Glomerular endothelial cell (primary cell): ENCODE results near the gene LALBA. TPM values are rescaled to one million over a fixed set of nuclear protein-coding genes. Genes with fewer than 3 reads are reported as not detected.
"Not testable (repeated sequence)": the region's sequence is repeated elsewhere in the genome, so short reads cannot be mapped to it uniquely, and the experiment has no call there.

Source experiments
- DNase-seq: peaks from one replicate; pipeline ENCODE4 v3.0.0-alpha.2; 2011; ENCODE audit warnings: low read depth, low spot score; ENCODE audit errors: extremely low read depth
- total RNA-seq: library from RNA; depleted of rRNA; stranded (reverse); fragments of >200 nt; gene quantifications from 2 replicates; pipeline ENCODE4 v1.2.3, GENCODE V29; 2015

LALBA gene
- total RNA-seq, 1 donor from 2014 or later, result not detected

- no peak for DNase-seq
Measured at GRCh38 chr12:48536602-48537001, 33.2 kb downstream of the LALBA start.

- no peak for DNase-seq
Measured at GRCh38 chr12:48532601-48533000, 37.2 kb downstream of the LALBA start.

- no peak for DNase-seq
Measured at GRCh38 chr12:48527891-48528670, 41.8 kb downstream of the LALBA start.

GRCh38 chr12:48525332-48525731, 44.5 kb downstream of the LALBA start, which contains the start of gene OR8S1:
Gene OR8S1 (plus strand): TSS chr12:48525632. CDS start chr12:48525632, 0 bp downstream.
- DNase-seq, result no peak

GRCh38 chr12:48520381-48520780, 49.5 kb downstream of the LALBA start:
- DNase-seq, result not testable (repeated sequence)

Other genes starting within 250 kb of the LALBA start
- gene ZNF641, start 219.1 kb downstream of the LALBA start, total RNA-seq, result 1.3 and 1.9 TPM in 2 replicates
- not detected in 2 replicates for gene ANP32D, start 97.5 kb downstream of the LALBA start, total RNA-seq
- gene C12orf54, start 87.5 kb downstream of the LALBA start, total RNA-seq, result not detected in 2 replicates
- gene OR8S1, start 44.4 kb downstream of the LALBA start, total RNA-seq, result not detected in 2 replicates
- 32.3 and 49.3 TPM in 2 replicates for gene KANSL2, start 112.2 kb upstream of the LALBA start, total RNA-seq
- gene CCNT1, start 146.7 kb upstream of the LALBA start, total RNA-seq, result 16.9 and 17.1 TPM in 2 replicates
- gene ADCY6, start 219.0 kb upstream of the LALBA start, total RNA-seq, result 37.6 and 48.5 TPM in 2 replicates
- 22.9 and 38.2 TPM in 2 replicates for gene CACNB3, start 248.4 kb upstream of the LALBA start, total RNA-seq